GM19455 (cell line): ENCODE data around the gene CCDC117.
"Not testable (repeated sequence)": the region's sequence is repeated elsewhere in the genome, so short reads cannot be mapped to it uniquely, and the experiment has no call there.

Experiments used
- ATAC-seq: cut with Tn5 transposase; IDR thresholded peaks from one replicate; pipeline ENCODE4 v1.9.1; 2021; ENCODE audit not compliant: unreplicated experiment

Gene CCDC117

GRCh38 chr22:28772633-28773460 lies at the start of gene CCDC117:
Gene CCDC117, plus strand, starts transcription at chr22:28772695. Its CDS starts 155 bp downstream, at chr22:28772850.
- ATAC-seq: peak; percentile 85

GRCh38 chr22:28728002-28728401 lies 44.5 kb upstream of the CCDC117 start:
- ATAC-seq: no peak

GRCh38 chr22:28728621-28729313 lies 43.7 kb upstream of the CCDC117 start:
- ATAC-seq: no peak

GRCh38 chr22:28730179-28730578 lies 42.3 kb upstream of the CCDC117 start:
- ATAC-seq: no peak

- ATAC-seq: no peak
Measured at GRCh38 chr22:28734393-28734792, 38.1 kb upstream of the CCDC117 start.

- no peak for ATAC-seq
Measured at GRCh38 chr22:28736301-28737155, 36.0 kb upstream of the CCDC117 start.

GRCh38 chr22:28737701-28738100 lies 34.8 kb upstream of the CCDC117 start:
- ATAC-seq: no peak

- not testable (repeated sequence) for ATAC-seq
Measured at GRCh38 chr22:28738876-28739275, 33.6 kb upstream of the CCDC117 start.

- ATAC-seq: no peak
Measured at GRCh38 chr22:28741200-28741784, 31.2 kb upstream of the CCDC117 start.

- peak; percentile 88 for ATAC-seq
Measured at GRCh38 chr22:28741785-28742561, 30.5 kb upstream of the CCDC117 start, which contains the start of the genes CHEK2 and HSCB. Gene CHEK2, minus strand, starts transcription at chr22:28741820. Its CDS starts 7,099 bp downstream, at chr22:28734721. Gene HSCB, plus strand, starts transcription at chr22:28742039. Its CDS starts 57 bp downstream, at chr22:28742096.

- ATAC-seq: no peak
Measured at GRCh38 chr22:28742562-28742962, 29.9 kb upstream of the CCDC117 start.

GRCh38 chr22:28743852-28744251 lies 28.6 kb upstream of the CCDC117 start:
- no peak for ATAC-seq

- ATAC-seq: no peak
Measured at GRCh38 chr22:28750471-28750881, 22.0 kb upstream of the CCDC117 start.

- not testable (repeated sequence) for ATAC-seq
Measured at GRCh38 chr22:28754512-28754911, 18.0 kb upstream of the CCDC117 start.

- no peak for ATAC-seq
Measured at GRCh38 chr22:28759861-28760560, 12.5 kb upstream of the CCDC117 start.

- no peak for ATAC-seq
Measured at GRCh38 chr22:28761449-28761755, 11.1 kb upstream of the CCDC117 start.

GRCh38 chr22:28762000-28762399 lies 10.5 kb upstream of the CCDC117 start:
- ATAC-seq: not testable (repeated sequence)

GRCh38 chr22:28766628-28767027 lies 5.9 kb upstream of the CCDC117 start:
- no peak for ATAC-seq

- no peak for ATAC-seq
Measured at GRCh38 chr22:28768701-28769393, 3.6 kb upstream of the CCDC117 start.
